ENCODE data around the gene ITPRIPL1. TPM values are rescaled to one million over a fixed set of nuclear protein-coding genes. Genes with fewer than 3 reads are reported as not detected.

The ITPRIPL1 gene
- total and polyA plus RNA-seq, 8 donors, result 0.29 to 3.9 (median 0.61) TPM; not detected in 4

DNA sequence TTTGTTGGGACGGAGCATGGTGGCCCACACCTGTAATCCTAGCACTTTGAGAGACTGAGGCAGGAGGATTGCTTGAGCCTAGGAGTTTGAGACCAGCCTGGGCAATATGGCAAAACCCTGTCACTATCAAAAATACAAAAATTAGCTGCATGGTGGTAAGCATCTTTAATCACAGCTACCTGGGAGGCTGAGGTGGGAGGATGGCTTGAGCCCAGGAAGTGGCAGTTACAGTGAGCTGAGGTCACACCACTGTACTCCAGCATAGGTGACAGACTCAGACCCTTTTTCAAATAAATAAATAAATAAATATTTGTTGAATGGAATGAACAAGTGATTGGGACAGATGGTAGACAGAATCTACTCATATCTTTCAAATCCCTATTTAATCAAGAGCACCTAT, 5.7 kb upstream of the ITPRIPL1 start:
- Histone ChIP-seq H3K4me1 (peaks cover 10 to 23% (median 15%) of the 10 kb centered on the region in 4 donors), H3K27me3 (peaks cover 0 to 69% (median 24%) of the 10 kb centered on the region in 3 donors), H3K27ac (no peak overlapping the region), H3K36me3 (no peaks in the 10 kb centered on the region), H3K9me3 (no peaks in the 10 kb centered on the region), H3K4me3 (no peak overlapping the region)
- 78 to 97% (median 93%) methylated on average over 1 of the region's 1 CpG for WGBS, 5 donors
- intact Hi-C loops (cut with DNase I; ENCODE audit: low total_unique reads), result no loop called here
- TF ChIP-seq EP300 (IDR thresholded peaks at IDR 0.05) (no peak), POLR2AphosphoS5 (IDR thresholded peaks at IDR 0.05) (no peak), POLR2A (IDR thresholded peaks at IDR 0.05) (no peak)
- TF ChIP-seq, protein P1, sequence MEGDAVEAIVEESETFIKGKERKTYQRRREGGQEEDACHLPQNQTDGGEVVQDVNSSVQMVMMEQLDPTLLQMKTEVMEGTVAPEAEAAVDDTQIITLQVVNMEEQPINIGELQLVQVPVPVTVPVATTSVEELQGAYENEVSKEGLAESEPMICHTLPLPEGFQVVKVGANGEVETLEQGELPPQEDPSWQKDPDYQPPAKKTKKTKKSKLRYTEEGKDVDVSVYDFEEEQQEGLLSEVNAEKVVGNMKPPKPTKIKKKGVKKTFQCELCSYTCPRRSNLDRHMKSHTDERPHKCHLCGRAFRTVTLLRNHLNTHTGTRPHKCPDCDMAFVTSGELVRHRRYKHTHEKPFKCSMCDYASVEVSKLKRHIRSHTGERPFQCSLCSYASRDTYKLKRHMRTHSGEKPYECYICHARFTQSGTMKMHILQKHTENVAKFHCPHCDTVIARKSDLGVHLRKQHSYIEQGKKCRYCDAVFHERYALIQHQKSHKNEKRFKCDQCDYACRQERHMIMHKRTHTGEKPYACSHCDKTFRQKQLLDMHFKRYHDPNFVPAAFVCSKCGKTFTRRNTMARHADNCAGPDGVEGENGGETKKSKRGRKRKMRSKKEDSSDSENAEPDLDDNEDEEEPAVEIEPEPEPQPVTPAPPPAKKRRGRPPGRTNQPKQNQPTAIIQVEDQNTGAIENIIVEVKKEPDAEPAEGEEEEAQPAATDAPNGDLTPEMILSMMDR (IDR thresholded peaks at IDR 0.05), result no peak
- DNase-seq, result no peak

DNA sequence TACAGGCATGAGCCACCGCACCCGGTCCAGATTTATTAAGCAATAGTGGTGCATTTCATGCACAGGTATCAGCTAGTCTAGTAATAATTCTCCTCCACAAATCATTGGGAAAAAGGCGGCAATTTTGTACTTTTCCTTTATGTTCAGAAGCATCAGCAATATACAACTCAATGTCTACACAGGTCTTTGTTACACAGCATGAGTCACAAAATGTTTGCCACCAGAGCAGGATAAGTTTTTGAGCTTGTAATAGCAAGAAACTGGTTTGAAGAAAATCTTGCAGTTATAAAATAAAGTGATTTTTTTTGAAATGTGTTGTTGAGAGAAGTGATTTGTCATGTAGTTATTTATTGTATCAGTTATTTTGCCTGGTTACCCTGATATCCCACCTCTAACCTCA, 4.8 kb upstream of the ITPRIPL1 start:
- intact Hi-C loops (cut with DNase I; ENCODE audit: low total_unique reads), result no loop called here
- no peak for DNase-seq
- Histone ChIP-seq H3K36me3 (no peaks in the 10 kb centered on the region), H3K9me3 (no peaks in the 10 kb centered on the region), H3K4me1 (peaks cover 10 to 33% (median 23%) of the 10 kb centered on the region in 4 donors), H3K27me3 (peaks cover 0 to 78% (median 33%) of the 10 kb centered on the region in 3 donors), H3K4me3 (peak overlapping the region in 2 of 4 donors; percentile 55 to 62), H3K27ac (no peak overlapping the region)
- WGBS, 5 donors, result 74 to 92% (median 81%) methylated on average over 3 of the region's 3 CpGs
- no peak for TF ChIP-seq POLR2AphosphoS5 (IDR thresholded peaks at IDR 0.05)
- no peak for TF ChIP-seq POLR2A (IDR thresholded peaks at IDR 0.05)
- TF ChIP-seq, protein P1 (IDR thresholded peaks at IDR 0.05), result no peak
- no peak for TF ChIP-seq EP300 (IDR thresholded peaks at IDR 0.05)

DNA sequence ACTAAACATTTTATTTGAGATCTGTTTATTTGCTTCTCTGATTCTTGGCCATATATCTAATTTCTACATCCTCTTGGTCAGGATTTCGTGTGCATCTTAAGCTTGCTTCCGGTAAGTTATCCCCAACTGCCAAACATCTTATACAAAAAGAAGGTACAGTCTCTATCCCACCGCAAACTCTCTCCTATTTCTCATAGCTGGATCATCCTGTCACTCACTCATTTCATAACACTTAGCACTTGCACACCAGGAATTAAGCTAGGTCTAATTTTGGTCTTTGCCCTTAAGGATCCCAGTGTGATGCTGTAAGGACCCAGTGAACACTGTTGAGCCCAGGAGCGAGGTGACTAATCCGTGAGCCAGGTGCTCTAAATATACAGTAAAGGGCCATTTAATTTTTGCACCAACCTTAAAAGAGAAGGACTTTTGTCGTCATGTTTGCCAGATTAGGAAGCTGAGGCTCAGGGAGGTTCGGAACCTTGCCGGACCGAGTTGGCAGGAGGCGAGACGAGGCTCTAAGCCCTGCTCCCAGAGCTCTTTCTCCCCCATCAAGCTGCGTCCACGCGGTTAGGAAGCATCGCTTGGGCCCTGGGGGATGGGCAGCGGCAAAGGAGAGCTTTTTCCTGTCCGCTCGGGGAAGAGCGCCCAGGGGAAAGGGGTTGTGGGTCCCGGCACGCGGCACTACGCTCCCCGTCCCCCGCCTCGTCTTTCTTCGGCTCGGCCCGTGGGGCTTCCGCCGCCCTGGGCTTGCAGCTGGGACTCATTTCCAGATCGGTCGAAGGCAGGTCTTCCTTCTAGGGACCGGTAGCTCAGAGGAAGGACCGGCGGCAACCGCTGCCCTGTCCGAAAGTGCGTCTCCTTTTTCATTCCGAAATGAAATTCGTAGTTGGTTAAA, 4.1 kb upstream of the ITPRIPL1 start:
- WGBS, 5 donors, result 4 to 5% (median 5%) methylated on average over 39 to 41 of the region's 41 CpGs
- peaks cover 10 to 39% (median 28%) of the 10 kb centered on the region in 4 donors for H3K4me1 ChIP-seq
- H3K9me3 ChIP-seq, result no peaks in the 10 kb centered on the region
- H3K27me3 ChIP-seq, result peaks cover 0 to 84% (median 40%) of the 10 kb centered on the region in 3 donors
- peak; percentile 34 to 62 for DNase-seq
- TF ChIP-seq POLR2AphosphoS5 (IDR thresholded peaks at IDR 0.05) (no peak), POLR2A (IDR thresholded peaks at IDR 0.05) (no peak), EP300 (IDR thresholded peaks at IDR 0.05) (no peak)
- TF ChIP-seq, protein P1 (IDR thresholded peaks at IDR 0.05), result no peak
- intact Hi-C loops (cut with DNase I; ENCODE audit: low total_unique reads), result no loop called here
- H3K27ac ChIP-seq, result peak overlapping the region; percentile 0 to 71 (median 55)
- H3K36me3 ChIP-seq, result no peaks in the 10 kb centered on the region
- peak overlapping the region; percentile 55 to 62 (median 58) for H3K4me3 ChIP-seq

DNA sequence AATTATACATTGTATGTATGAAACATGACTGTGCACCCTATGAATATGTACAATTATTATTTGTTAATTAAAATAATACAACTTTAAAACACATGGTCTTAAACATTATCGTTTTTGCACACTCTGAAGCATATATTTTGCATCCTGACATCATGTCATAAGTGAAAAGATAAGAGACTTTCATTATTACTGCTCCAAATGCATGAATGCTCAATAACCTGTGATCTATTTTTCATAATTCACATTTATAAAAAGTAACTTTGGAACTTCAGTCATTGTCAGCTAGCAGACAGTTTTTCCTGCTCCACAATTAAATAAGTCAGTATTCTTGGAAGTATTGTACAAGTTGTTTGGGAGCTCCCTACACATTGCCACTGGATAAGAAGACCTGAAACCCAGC, 1.3 kb upstream of the ITPRIPL1 start:
- H3K4me1 ChIP-seq, result peaks cover 10 to 43% (median 29%) of the 10 kb centered on the region in 4 donors
- intact Hi-C loops (cut with DNase I; ENCODE audit: low total_unique reads), result no loop called here
- no peak overlapping the region for H3K4me3 ChIP-seq
- H3K36me3 ChIP-seq, result no peaks in the 10 kb centered on the region
- DNase-seq, result no peak
- TF ChIP-seq, protein P1 (IDR thresholded peaks at IDR 0.05), result no peak
- TF ChIP-seq POLR2AphosphoS5 (IDR thresholded peaks at IDR 0.05) (no peak), POLR2A (IDR thresholded peaks at IDR 0.05) (no peak), EP300 (IDR thresholded peaks at IDR 0.05) (no peak)
- H3K27me3 ChIP-seq, result peaks cover 0 to 74% (median 35%) of the 10 kb centered on the region in 3 donors
- H3K27ac ChIP-seq, result no peak overlapping the region
- H3K9me3 ChIP-seq, result no peaks in the 10 kb centered on the region
- WGBS, 5 donors, result 83 to 89% (median 86%) methylated on average over 1 of the region's 1 CpG

Measured in stomach (tissue), 9 donors.